IMR-90 (cell line): ENCODE measurements around the gene SMYD4. TPM values are rescaled to one million over a fixed set of nuclear protein-coding genes. Genes with fewer than 3 reads are reported as not detected.

ENCODE experiments used
- polyA plus RNA-seq, 3 experiments: library from polyadenylated mRNA; depleted of rRNA; stranded (reverse); fragments of >200 nt; gene quantifications; 2 replicates each; pipeline ENCODE4 v1.2.3, GENCODE V29; 2012; ENCODE audit warnings: low replicate concordance in 1 of 3
- total RNA-seq: library from RNA; depleted of rRNA; stranded (reverse); fragments of >200 nt; gene quantifications from 2 replicates; pipeline ENCODE4 v1.2.3, GENCODE V29; 2012; rRNA removed

SMYD4 gene
- total and polyA plus RNA-seq, 2 of the 4 experiments (the other 2 are of a cell fraction) = 5.3 to 7.2 TPM

Other genes with a start within 250 kb of the SMYD4 start
- 3.3 and 3.8 TPM in 2 replicates for gene SLC43A2, start 201.1 kb downstream of the SMYD4 start, total RNA-seq
- gene SLC43A2, start 201.1 kb downstream of the SMYD4 start, polyA plus RNA-seq (2012; rRNA removed) = 9.0 and 10.3 TPM in 2 replicates
- 0.18 and 0.28 TPM in 2 replicates for gene SCARF1, start 184.2 kb downstream of the SMYD4 start, total RNA-seq
- gene SCARF1, start 184.2 kb downstream of the SMYD4 start, polyA plus RNA-seq (2012; rRNA removed) = 0.34 and 0.43 TPM in 2 replicates
- 3.9 TPM in 2 replicates for gene RILP, start 180.0 kb downstream of the SMYD4 start, total RNA-seq
- gene RILP, start 180.0 kb downstream of the SMYD4 start, polyA plus RNA-seq (2012; rRNA removed) = 6.0 and 7.3 TPM in 2 replicates
- gene PRPF8, start 145.0 kb downstream of the SMYD4 start, total RNA-seq = 113 and 141 TPM in 2 replicates
- gene PRPF8, start 145.0 kb downstream of the SMYD4 start, polyA plus RNA-seq (2012; rRNA removed) = 160 and 167 TPM in 2 replicates
- gene TLCD2, start 119.5 kb downstream of the SMYD4 start, total RNA-seq = 0.72 and 0.83 TPM in 2 replicates
- gene TLCD2, start 119.5 kb downstream of the SMYD4 start, polyA plus RNA-seq (2012; rRNA removed) = 0.67 and 1.2 TPM in 2 replicates
- gene WDR81, start 105.2 kb downstream of the SMYD4 start, total RNA-seq = 3.0 and 3.9 TPM in 2 replicates
- gene WDR81, start 105.2 kb downstream of the SMYD4 start, polyA plus RNA-seq (2012; rRNA removed) = 8.4 and 10.4 TPM in 2 replicates
- gene SERPINF2, start 87.0 kb downstream of the SMYD4 start, total RNA-seq = not detected in 2 replicates
- not detected in 2 replicates for gene SERPINF2, start 87.0 kb downstream of the SMYD4 start, polyA plus RNA-seq (2012; rRNA removed)
- 11.7 and 15.6 TPM in 2 replicates for gene SERPINF1, start 67.8 kb downstream of the SMYD4 start, total RNA-seq
- 90.2 and 94.3 TPM in 2 replicates for gene SERPINF1, start 67.8 kb downstream of the SMYD4 start, polyA plus RNA-seq (2012; rRNA removed)
- 32.8 and 38.4 TPM in 2 replicates for gene RPA1, start 103 bp upstream of the SMYD4 start, total RNA-seq
- 44.3 and 48.2 TPM in 2 replicates for gene RPA1, start 103 bp upstream of the SMYD4 start, polyA plus RNA-seq (2012; rRNA removed)
- gene RTN4RL1, start 195.4 kb upstream of the SMYD4 start, total RNA-seq = under 0.01 TPM in 2 replicates
- 0.03 and 0.04 TPM in 2 replicates for gene RTN4RL1, start 195.4 kb upstream of the SMYD4 start, polyA plus RNA-seq (2012; rRNA removed)
- gene DPH1, start 200.3 kb upstream of the SMYD4 start, total RNA-seq = 20.6 and 24.4 TPM in 2 replicates
- gene DPH1, start 200.3 kb upstream of the SMYD4 start, polyA plus RNA-seq (2012; rRNA removed) = 49.9 and 51.9 TPM in 2 replicates
- 38.7 and 42.2 TPM in 2 replicates for gene OVCA2, start 212.1 kb upstream of the SMYD4 start, total RNA-seq
- 46.9 and 52.6 TPM in 2 replicates for gene OVCA2, start 212.1 kb upstream of the SMYD4 start, polyA plus RNA-seq (2012; rRNA removed)
- 10.0 and 10.4 TPM in 2 replicates for gene HIC1, start 225.2 kb upstream of the SMYD4 start, total RNA-seq
- 23.0 and 30.9 TPM in 2 replicates for gene HIC1, start 225.2 kb upstream of the SMYD4 start, polyA plus RNA-seq (2012; rRNA removed)